RWPE2 (cell line): ENCODE results near the gene CCSER2.

ENCODE experiments used
- ATAC-seq: fragments of 200-7000 bp; cut with Tn5 transposase; 3 replicates; pipeline ENCODE4 v1.9.1; 2021; ENCODE audit warnings: low read depth
- DNase-seq: peaks from one replicate; pipeline ENCODE4 v3.0.0-alpha.2; 2020; ENCODE audit warnings: low spot score
- H3K27ac ChIP-seq: fragments of 450-650 bp; 2 replicates; pipeline ENCODE4 v1.5.1; 2017; ENCODE audit warnings: mild to moderate bottlenecking; ENCODE audit not compliant: poor library complexity, severe bottlenecking
- H3K27me3 ChIP-seq: fragments of 250-450 bp; sonication (Bioruptor Pico); 2 replicates; pipeline ENCODE4 v1.5.1; 2021; ENCODE audit warnings: mild to moderate bottlenecking, moderate library complexity; ENCODE audit not compliant: insufficient read depth, poor library complexity, severe bottlenecking
- H3K36me3 ChIP-seq: fragments of 250-450 bp; sonication (Bioruptor Pico); 2 replicates; pipeline ENCODE4 v1.5.1; 2020; ENCODE audit warnings: low read depth, mild to moderate bottlenecking, moderate library complexity
- H3K4me1 ChIP-seq: fragments of 250-450 bp; sonication (Bioruptor Pico); 2 replicates; pipeline ENCODE4 v1.5.1; 2021; ENCODE audit warnings: mild to moderate bottlenecking, moderate library complexity; ENCODE audit not compliant: insufficient read depth, poor library complexity, severe bottlenecking
- H3K4me3 ChIP-seq: fragments of 250-450 bp; sonication (Bioruptor Pico); 2 replicates; pipeline ENCODE4 v1.5.1; 2021; ENCODE audit warnings: mild to moderate bottlenecking, moderate library complexity; ENCODE audit not compliant: severe bottlenecking
- H3K9me3 ChIP-seq: fragments of 250-450 bp; sonication (Bioruptor Pico); 2 replicates; pipeline ENCODE4 v1.5.1; 2021; ENCODE audit warnings: mild to moderate bottlenecking, moderate library complexity; ENCODE audit not compliant: severe bottlenecking
- CTCF ChIP-seq: fragments of 450-650 bp; IDR thresholded peaks from one replicate; pipeline ENCODE4 v1.5.1; 2017; ENCODE audit warnings: mild to moderate bottlenecking, moderate library complexity; ENCODE audit not compliant: poor library complexity, severe bottlenecking

Gene CCSER2

DNA sequence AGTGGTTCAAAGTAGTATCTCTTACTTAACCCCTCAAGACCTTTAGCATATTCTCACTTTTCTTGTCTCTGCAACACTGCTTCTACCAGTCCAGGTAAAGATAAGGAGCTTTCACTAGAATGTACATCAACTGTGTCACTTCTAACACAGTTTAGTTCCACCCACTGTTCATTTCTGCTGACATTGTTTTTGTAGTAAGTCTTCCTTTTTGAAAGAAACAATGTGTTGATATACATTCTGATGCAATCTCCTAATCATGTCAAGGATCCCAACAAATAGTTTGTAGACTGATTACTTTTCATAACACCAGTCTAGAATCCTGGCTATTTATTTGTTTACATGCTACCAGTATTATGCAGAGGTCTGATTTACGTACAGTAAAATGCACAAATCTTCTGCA is 47.5 kb downstream of the CCSER2 start:
- H3K9me3 ChIP-seq: no peaks in the 10 kb centered on the region
- H3K27me3 ChIP-seq: no peaks in the 10 kb centered on the region
- H3K4me3 ChIP-seq: no peak overlapping the region
- no peak for TF ChIP-seq CTCF
- ATAC-seq (no peak), DNase-seq (no peak)
- H3K27ac ChIP-seq: no peak overlapping the region
- H3K4me1 ChIP-seq: no peaks in the 10 kb centered on the region
- H3K36me3 ChIP-seq: peaks cover 35% of the 10 kb centered on the region

DNA sequence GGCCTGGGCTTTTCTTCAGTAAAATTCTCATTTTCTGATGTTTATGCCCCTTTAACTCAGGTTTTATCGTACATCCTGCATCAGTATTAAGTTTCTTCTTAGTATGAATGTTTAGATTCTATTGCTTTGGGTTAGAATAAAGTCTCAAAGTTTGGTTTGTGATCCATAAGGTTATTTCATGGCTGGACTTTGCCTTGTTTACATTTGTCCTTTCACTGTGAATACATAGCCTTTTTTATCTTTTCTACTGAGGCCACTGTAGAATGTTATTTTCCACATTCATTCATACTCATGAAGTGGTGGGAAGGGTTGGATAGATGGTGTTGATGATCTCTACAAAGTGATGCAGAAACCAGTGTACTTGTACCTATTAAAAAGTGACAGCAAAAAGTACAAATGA is 59.8 kb downstream of the CCSER2 start:
- no peak for DNase-seq
- no peaks in the 10 kb centered on the region for H3K9me3 ChIP-seq
- H3K27ac ChIP-seq: no peak overlapping the region
- H3K4me1 ChIP-seq: no peaks in the 10 kb centered on the region
- no peak overlapping the region for H3K4me3 ChIP-seq
- no peak for TF ChIP-seq CTCF
- peaks cover 15% of the 10 kb centered on the region; the same call in 1 of the 2 replicates for H3K36me3 ChIP-seq
- no peaks in the 10 kb centered on the region for H3K27me3 ChIP-seq
- no peak for ATAC-seq

- Histone ChIP-seq H3K4me3 (no peak overlapping the region), H3K27me3 (no peaks in the 10 kb centered on the region), H3K27ac (no peak overlapping the region), H3K36me3 (peaks cover 17% of the 10 kb centered on the region), H3K9me3 (no peaks in the 10 kb centered on the region), H3K4me1 (no peaks in the 10 kb centered on the region)
- no peak for TF ChIP-seq CTCF
- ATAC-seq: no peak
- no peak for DNase-seq
These were observed 62.0 kb downstream of the CCSER2 start for GRCh38 chr10:84390364-84390763.

GRCh38 chr10:84391326-84391725 is 62.9 kb downstream of the CCSER2 start:
- peaks cover 17% of the 10 kb centered on the region for H3K36me3 ChIP-seq
- H3K9me3 ChIP-seq: no peaks in the 10 kb centered on the region
- DNase-seq (no peak), ATAC-seq (no peak)
- no peaks in the 10 kb centered on the region for H3K4me1 ChIP-seq
- TF ChIP-seq CTCF: no peak
- H3K27me3 ChIP-seq: no peaks in the 10 kb centered on the region
- H3K4me3 ChIP-seq: no peak overlapping the region
- no peak overlapping the region for H3K27ac ChIP-seq

GRCh38 chr10:84392181-84392580 is 63.8 kb downstream of the CCSER2 start:
- no peak for TF ChIP-seq CTCF
- peaks cover 17% of the 10 kb centered on the region for H3K36me3 ChIP-seq
- H3K27me3 ChIP-seq: no peaks in the 10 kb centered on the region
- no peak overlapping the region for H3K4me3 ChIP-seq
- no peaks in the 10 kb centered on the region for H3K4me1 ChIP-seq
- ATAC-seq: no peak
- no peaks in the 10 kb centered on the region for H3K9me3 ChIP-seq
- no peak for DNase-seq
- H3K27ac ChIP-seq: no peak overlapping the region
